HepG2 (cell line): ENCODE data around the gene CAMK2N2. TPM values are rescaled to one million over a fixed set of nuclear protein-coding genes. Genes with fewer than 3 reads are reported as not detected.
A peak's percentile ranks its signal among the peaks of the same experiment; 100 is the strongest.

Experiments
- AHR ChIP-seq: IDR thresholded peaks from 2 replicates; pipeline ENCODE4 v1.6.1; 2018; ENCODE audit warnings: missing genetic modification reagents, missing compliant biosample characterization
- EZH2 ChIP-seq: conservative IDR thresholded peaks from 2 replicates; pipeline ENCODE4 v1.6.1; 2012; ENCODE audit warnings: mild to moderate bottlenecking, low read depth, low read length, moderate library complexity
- FOXC1 ChIP-seq: sonication (generic); formaldehyde crosslinking; IDR thresholded peaks from 2 replicates; pipeline ENCODE4 v1.8.0; 2022; ENCODE audit warnings: mild to moderate bottlenecking, missing genetic modification reagents, borderline replicate concordance
- KMT2A ChIP-seq: sonication (generic); formaldehyde crosslinking; IDR thresholded peaks from 2 replicates; pipeline ENCODE4 v1.4.0; 2020; ENCODE audit warnings: missing genetic modification reagents
- PHF20 ChIP-seq: sonication (generic); formaldehyde crosslinking; IDR thresholded peaks from 2 replicates; pipeline ENCODE4 v1.5.0; 2020; ENCODE audit warnings: mild to moderate bottlenecking, missing genetic modification reagents
- PHF21A ChIP-seq: sonication (generic); formaldehyde crosslinking; IDR thresholded peaks from 2 replicates; pipeline ENCODE4 v1.5.0; 2020; ENCODE audit warnings: mild to moderate bottlenecking, missing genetic modification reagents
- SMAD3 ChIP-seq: sonication (generic); formaldehyde crosslinking; IDR thresholded peaks from 2 replicates; pipeline ENCODE4 v1.4.0; 2020; ENCODE audit warnings: missing genetic modification reagents
- TEF ChIP-seq: sonication (generic); formaldehyde crosslinking; IDR thresholded peaks from 2 replicates; pipeline ENCODE4 v1.5.0; 2020; ENCODE audit warnings: missing genetic modification reagents
- ZBTB39 ChIP-seq: sonication (generic); formaldehyde crosslinking; IDR thresholded peaks from 2 replicates; pipeline ENCODE4 v1.5.0; 2020; ENCODE audit warnings: missing genetic modification reagents
- ZBTB49 ChIP-seq: sonication (generic); formaldehyde crosslinking; IDR thresholded peaks from 2 replicates; pipeline ENCODE4 v1.4.0; 2020; ENCODE audit warnings: missing genetic modification reagents, borderline replicate concordance
- ZNF280D ChIP-seq: sonication (generic); formaldehyde crosslinking; IDR thresholded peaks from 2 replicates; pipeline ENCODE4 v1.5.1; 2020; ENCODE audit warnings: mild to moderate bottlenecking, missing genetic modification reagents
- ZNF33B ChIP-seq: sonication (generic); formaldehyde crosslinking; IDR thresholded peaks from 2 replicates; pipeline ENCODE4 v1.5.1; 2020; ENCODE audit warnings: mild to moderate bottlenecking, missing genetic modification reagents
- ZNF503 ChIP-seq: sonication (generic); formaldehyde crosslinking; IDR thresholded peaks from 2 replicates; pipeline ENCODE4 v1.4.0; 2020; ENCODE audit warnings: missing genetic modification reagents
- polyA plus RNA-seq, 8 experiments: library from polyadenylated mRNA; depleted of rRNA in 3 of 8; stranded (reverse) in 7 of 8; unstranded in 1 of 8; fragments of >200 nt; fragmentation: Illumina TruSeq in 4 of 8; extraction: Trizol in 4 of 8; gene quantifications; 2 replicates each; pipeline versions ENCODE4 v1.2.1 to v1.2.3, GENCODE V29; 2011 to 2016; ENCODE audit warnings: low read depth in 4 of 8, missing spikeins in 1 of 8, mixed read lengths in 1 of 8; ENCODE audit not compliant: insufficient read depth in 1 of 8
- total RNA-seq, 5 experiments: library from RNA; depleted of rRNA; stranded (reverse); fragments of >200 nt; fragmentation: Illumina TruSeq; extraction: Trizol; gene quantifications; 2 replicates each; pipeline ENCODE4 v1.2.3, GENCODE V29; 2016; ENCODE audit warnings: low read depth in 1 of 5

CAMK2N2 gene
- total and polyA plus RNA-seq, 2 of the 13 experiments (the other 11 are each of a cell fraction or from before 2014, with no cell fraction given): 0.12 to 0.27 TPM

- TF ChIP-seq FOXC1 (no peak; the same call in none of the 2 replicates), AHR (CRISPR knock-in tag) (no peak; the same call in 1 of the 2 replicates), PHF21A (CRISPR knock-in tag) (peak; percentile 92; the same call in 1 of the 2 replicates), EZH2 (no peak), SMAD3 (CRISPR knock-in tag) (peak; percentile 96), ZBTB49 (CRISPR knock-in tag) (no peak), TEF (no peak), PHF20 (peak; percentile 60; the same call in 1 of the 2 replicates), ZNF280D (CRISPR knock-in tag) (no peak), ZBTB39 (no peak; the same call in none of the 2 replicates), ZNF33B (CRISPR knock-in tag) (0 out of 2 replicates have a peak, but pooled peaks have one; percentile 36), ZNF503 (CRISPR knock-in tag) (peak; percentile 84), KMT2A (CRISPR knock-in tag) (peak; percentile 79; the same call in 1 of the 2 replicates)
These were observed 19.7 kb downstream of the CAMK2N2 start (continued) for GRCh38 chr3:184241447-184242296.
